GM12891 (cell line): ENCODE measurements around the gene NLN.

Experiments used
- POLR2A ChIP-seq: IDR thresholded peaks from 2 replicates; pipeline ENCODE4 v1.6.1; 2011; ENCODE audit warnings: low read depth, low read length, control low read depth
- POLR2AphosphoS5 ChIP-seq: IDR thresholded peaks from 2 replicates; pipeline ENCODE4 v1.6.1; 2011; ENCODE audit warnings: low read depth, low read length, control low read depth
- TAF1 ChIP-seq: IDR thresholded peaks from 2 replicates; pipeline ENCODE4 v1.6.1; 2011; ENCODE audit warnings: low read depth, low read length, control low read depth

- TF ChIP-seq POLR2AphosphoS5 = no peak
- TF ChIP-seq POLR2A = no peak
- TF ChIP-seq TAF1 = no peak
Measured at GRCh38 chr5:65765582-65765981, 43.6 kb downstream of the NLN start.
